Stomach (tissue), 4 donors: Measurements from ENCODE around the gene EME1.

ENCODE experiments used
- POLR2A ChIP-seq, 4 donors: fragments of 450-650 bp; IDR thresholded peaks; one replicate each; pipeline ENCODE4 v1.6.1; 2016; ENCODE audit warnings: antibody characterized with exemption in 4 of 4, control low read depth in 2 of 4, mild to moderate bottlenecking in 1 of 4, moderate library complexity in 1 of 4
- POLR2AphosphoS5 ChIP-seq, 3 donors: sonication (generic); formaldehyde crosslinking; IDR thresholded peaks; one replicate each; pipeline ENCODE4 v1.6.1; 2016; ENCODE audit warnings: antibody characterized with exemption in 3 of 3
- TF ChIP-seq, protein P1 (sequence below), 7 experiments: fragments of 450-650 bp in 4 of 7; fragments of 200-600 bp in 3 of 7; sonication (generic) in 3 of 7; IDR thresholded peaks; one replicate each; pipeline ENCODE4 v1.5.1; 2016 to 2019; ENCODE audit warnings: antibody characterized with exemption in 7 of 7, control low read depth in 2 of 7, mild to moderate bottlenecking in 1 of 7

DNA sequence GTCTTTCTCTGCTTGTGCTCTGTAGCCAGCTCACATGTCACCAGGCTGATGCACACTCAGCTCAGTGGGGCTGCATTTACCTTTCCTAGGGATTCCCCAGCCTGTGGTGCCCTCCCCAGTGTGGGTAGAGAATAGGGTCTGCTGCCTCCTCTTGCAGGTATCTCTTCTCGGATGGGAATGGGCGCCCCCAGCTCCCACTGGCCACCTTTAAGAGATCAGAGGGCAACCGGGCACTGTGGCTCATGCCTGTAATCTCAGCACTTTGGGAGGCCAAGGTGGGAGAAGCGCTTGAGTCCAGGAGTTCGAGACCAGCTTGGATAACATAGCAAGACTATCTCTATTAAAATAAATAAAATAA lies 23.8 kb upstream of the EME1 start:
- TF ChIP-seq POLR2A (IDR thresholded peaks at IDR 0.05) (no peak), POLR2AphosphoS5 (IDR thresholded peaks at IDR 0.05) (no peak)
- TF ChIP-seq, protein P1, sequence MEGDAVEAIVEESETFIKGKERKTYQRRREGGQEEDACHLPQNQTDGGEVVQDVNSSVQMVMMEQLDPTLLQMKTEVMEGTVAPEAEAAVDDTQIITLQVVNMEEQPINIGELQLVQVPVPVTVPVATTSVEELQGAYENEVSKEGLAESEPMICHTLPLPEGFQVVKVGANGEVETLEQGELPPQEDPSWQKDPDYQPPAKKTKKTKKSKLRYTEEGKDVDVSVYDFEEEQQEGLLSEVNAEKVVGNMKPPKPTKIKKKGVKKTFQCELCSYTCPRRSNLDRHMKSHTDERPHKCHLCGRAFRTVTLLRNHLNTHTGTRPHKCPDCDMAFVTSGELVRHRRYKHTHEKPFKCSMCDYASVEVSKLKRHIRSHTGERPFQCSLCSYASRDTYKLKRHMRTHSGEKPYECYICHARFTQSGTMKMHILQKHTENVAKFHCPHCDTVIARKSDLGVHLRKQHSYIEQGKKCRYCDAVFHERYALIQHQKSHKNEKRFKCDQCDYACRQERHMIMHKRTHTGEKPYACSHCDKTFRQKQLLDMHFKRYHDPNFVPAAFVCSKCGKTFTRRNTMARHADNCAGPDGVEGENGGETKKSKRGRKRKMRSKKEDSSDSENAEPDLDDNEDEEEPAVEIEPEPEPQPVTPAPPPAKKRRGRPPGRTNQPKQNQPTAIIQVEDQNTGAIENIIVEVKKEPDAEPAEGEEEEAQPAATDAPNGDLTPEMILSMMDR (IDR thresholded peaks at IDR 0.05): no peak
